Measurements from ENCODE around the gene VSIG8.
"Not testable (repeated sequence)": the region's sequence is repeated elsewhere in the genome, so short reads cannot be mapped to it uniquely, and the experiment has no call there.

Gene VSIG8, protein sequence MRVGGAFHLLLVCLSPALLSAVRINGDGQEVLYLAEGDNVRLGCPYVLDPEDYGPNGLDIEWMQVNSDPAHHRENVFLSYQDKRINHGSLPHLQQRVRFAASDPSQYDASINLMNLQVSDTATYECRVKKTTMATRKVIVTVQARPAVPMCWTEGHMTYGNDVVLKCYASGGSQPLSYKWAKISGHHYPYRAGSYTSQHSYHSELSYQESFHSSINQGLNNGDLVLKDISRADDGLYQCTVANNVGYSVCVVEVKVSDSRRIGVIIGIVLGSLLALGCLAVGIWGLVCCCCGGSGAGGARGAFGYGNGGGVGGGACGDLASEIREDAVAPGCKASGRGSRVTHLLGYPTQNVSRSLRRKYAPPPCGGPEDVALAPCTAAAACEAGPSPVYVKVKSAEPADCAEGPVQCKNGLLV

DNA sequence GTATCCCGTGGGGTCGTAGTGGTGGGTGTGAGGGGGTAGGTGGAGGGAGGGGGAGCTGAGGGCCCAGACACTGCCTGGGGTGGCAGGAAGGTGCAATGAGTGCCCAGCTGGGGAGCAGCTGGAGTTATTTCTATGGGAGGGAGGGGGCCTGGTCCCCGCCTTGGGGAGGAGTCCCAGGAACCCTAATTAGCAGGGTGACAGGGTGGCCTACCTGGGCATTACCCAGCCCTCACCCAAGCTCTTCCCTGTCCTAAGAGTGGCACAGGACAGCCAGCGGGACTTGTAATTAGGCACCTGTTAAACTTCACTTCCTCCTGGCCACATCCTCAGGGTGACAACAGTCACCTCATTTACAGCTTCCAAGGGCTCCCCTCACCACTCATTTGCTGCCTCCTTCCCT is at the start of gene VSIG8:
Gene VSIG8 (minus strand): TSS at position 101 of the 400 bp plus-strand sequence. CDS start 136 bp downstream, outside the sequence.
- no peak for DNase-seq (ENCODE audit: low read depth in 2 of 2)

DNA sequence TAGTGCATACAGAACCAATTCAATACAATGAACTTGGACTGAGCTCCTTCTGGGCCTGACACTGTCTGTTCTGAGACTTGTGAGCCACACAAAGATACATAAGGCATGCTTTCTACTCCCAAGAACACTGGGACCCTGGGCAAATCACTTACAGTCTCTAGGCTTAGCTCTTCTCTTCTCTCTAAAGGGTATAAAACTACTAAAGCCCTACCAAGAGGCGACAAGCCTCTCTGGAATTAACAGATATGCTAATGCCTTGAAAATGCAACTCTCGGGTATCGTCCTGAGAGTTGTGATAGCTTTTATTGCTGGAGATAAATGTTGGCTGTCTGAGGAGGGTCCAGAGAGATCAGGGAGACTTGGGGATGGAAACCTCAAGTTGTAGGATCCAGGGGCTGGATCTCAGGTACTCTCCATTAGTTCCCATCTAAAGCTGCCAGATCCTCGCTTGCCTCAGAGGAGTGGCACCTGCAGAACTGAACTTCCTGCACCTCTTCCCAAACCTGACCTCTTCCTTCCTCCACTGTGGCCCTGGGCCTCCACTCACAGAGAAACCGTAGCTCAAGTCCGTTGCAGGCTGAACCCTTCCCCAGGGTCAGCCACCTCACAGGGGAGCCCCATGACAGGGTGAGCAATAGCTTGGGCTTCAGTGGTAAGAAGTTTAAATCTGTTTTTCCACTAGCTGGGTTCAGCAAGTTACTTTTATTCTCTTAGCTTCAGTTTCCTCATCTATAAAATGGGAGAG is 49.0 kb upstream of the VSIG8 start:
- no peak for DNase-seq (ENCODE audit: low read depth in 2 of 2)

DNA sequence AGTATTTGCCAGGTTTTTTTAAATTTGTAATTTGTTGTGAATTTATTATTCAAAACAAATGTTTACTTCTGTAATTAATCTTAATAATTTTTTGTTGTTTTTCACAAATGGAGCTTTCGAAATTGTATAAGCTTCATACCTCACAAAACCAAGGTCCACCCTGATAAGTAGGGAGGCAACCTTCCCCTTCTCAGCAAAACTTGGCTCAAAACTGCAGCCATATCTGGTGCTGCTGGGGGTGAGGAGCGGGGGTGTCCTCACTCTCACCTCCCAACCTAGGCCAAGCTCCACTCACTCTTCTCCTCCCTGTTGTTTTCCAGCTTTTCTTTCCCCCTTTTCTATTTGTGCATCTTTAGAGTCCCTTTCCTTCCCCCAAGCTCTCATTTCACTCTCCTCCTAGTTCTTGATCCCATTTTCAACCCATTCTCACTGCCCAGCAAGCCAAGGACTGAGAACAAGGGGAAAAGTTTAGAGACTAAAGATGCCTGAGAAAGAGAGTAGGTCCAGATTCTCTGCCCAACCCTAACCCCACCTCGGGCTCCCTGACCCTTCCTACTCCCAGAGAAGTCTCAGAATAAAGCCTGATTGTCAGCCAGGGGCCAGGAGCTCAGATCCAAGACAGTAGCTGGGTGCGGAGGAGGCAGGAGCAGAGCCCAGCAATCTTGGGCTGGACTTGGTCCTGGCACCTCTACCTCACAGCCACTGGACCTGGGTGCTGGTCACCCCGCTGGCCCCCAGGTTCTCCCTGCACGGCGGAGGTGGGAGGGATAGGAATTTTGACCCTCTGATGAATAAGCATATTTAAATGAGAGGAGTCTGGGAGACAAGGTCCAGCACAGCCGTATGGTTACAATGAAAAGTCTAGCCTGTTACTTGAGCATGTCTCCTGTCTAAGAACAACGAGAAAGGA is 45.8 kb upstream of the VSIG8 start:
- DNase-seq (ENCODE audit: low read depth in 2 of 2): no peak

DNA sequence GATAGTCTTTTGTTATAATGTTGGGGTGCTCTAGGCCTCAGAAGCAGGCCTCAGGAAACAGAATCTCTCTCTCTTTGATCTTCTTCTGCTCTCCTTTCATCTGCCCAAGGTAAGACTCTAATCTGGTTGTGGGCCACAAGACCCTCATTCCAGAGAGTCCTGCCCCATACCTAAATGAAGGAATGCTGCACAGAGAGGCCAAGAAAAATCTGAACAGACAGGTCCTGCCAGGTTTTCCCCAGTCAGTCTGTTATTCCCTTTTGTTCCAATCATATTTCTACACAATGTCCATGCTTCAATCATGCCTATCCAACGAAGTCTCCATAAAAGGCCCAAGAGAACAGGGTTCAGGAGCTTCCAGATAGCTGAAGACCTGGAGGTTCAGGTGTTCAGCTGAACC is 44.5 kb upstream of the VSIG8 start:
- DNase-seq (ENCODE audit: low read depth in 2 of 2): no peak

DNA sequence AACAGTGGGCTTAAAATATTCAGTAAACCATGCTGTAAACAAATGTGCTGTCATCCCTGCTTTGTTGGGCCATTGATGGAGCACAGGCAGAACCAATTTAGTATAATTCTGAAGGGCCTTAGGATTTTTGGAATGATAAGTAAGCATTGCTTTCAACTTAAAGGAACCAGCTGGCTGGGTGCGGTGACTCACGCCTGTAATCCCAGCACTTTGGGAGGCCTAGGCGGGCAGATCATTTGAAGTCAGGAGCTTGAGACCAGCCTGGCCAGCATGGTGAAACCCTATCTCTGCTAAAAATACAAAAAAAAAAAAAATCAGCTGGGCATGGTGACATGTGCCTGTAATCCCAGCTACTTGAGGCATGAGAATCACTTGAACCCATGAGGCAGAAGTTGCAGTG is 41.6 kb upstream of the VSIG8 start:
- DNase-seq (ENCODE audit: low read depth in 2 of 2): not testable (repeated sequence)

DNA sequence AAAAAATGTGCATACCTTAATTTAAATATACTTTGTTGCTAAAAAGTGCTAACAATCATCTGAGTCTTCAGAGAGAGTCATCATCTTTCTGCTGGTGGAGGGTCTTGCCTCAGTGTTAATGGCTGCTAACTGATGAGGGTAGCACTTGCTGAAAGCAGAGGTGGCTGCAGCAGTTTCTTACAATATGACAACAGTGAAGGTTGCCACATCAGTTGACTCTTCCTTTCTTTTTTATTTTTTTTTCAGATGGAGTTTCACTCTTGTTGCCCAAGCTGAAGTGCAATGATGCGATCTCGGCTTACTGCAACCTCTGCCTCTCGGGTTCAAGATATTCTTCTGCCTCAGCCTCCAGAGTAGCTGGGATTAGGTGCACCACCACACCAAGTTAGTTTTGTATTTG is 40.1 kb upstream of the VSIG8 start:
- DNase-seq (ENCODE audit: low read depth in 2 of 2): no peak

DNA sequence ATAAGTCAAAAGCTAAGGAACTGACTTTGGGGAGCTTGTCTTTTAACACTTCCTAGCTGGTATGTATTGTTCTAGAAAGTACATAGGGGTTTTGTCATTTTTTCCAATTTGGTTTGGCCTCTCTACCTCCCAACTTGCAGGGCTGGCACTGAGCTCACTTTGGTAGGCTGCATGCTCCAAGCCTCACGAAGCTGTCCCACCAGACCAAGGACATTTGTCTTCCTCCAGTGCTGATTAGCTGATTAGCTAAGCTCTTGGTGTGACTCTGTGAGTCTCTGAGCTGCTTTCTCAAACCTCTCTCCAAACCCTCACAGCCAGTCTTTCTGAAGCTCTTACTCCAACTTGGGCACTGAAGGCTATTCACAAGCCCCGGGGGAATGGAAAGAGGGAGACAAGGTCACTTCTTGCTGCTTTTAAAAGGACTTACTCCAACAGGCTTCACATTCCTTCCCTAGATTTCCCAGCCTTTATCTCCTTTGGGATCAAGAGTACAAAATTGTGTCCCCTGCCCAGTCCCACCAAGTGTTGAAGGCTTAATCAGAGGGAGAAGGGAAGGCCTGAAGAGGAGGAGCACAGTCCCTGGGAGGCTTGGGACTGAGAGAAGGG is 38.4 kb upstream of the VSIG8 start:
- no peak for DNase-seq (ENCODE audit: low read depth in 2 of 2)

DNA sequence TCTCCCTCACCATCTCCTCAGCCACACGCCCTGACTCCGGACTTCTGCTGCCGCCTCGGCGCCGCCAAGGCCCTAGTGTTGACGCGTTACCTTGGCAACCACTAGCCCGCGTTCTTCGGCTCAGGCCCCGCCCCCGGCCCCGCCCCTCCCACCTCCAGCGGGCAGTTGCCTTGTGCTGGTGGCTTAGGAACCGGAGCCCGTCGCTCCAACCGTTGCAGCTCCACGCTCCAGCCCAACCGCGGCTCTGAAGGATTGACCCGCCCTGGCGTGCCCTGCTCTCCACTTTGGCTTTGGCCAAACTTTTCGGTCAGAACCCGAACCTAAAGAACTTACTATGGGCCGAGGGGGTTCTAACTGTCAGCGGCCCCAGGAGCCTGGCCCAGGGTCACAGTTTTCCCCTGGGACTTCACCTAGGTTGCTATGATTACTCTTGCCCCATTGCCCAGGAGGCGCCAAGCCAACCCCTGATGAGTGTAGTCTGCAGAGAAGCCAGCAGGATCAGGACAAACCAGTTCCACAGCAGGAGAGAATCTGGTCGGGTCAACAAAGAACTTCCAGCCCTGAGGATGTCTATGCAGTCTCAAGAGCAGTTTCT is 37.7 kb upstream of the VSIG8 start, which contains the start of gene CFAP45:
Gene CFAP45 (minus strand): TSS at position 80 of the 595 bp plus-strand sequence. CDS start 67 bp downstream, at position 13.
- DNase-seq (ENCODE audit: low read depth in 2 of 2): no peak

DNA sequence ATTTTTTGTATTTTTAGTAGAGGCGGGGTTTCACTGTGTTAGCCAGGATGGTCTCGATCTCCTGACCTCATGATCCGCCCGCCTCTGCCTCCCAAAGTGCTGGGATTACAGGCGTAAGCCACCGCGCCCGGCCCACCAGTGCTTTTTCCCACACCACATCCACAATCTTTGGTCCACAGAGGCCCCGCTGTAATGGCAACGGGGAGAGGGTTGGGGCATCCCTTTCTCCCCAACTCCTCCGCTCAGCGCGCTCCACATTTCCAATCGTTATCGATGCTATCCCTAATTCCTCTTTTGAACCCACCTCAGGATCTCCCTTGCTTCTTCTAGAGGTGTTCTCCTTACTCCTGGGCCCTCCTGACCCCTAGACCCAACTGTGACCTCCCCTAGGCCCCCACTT is 37.2 kb upstream of the VSIG8 start:
- DNase-seq (ENCODE audit: low read depth in 2 of 2): not testable (repeated sequence)

DNA sequence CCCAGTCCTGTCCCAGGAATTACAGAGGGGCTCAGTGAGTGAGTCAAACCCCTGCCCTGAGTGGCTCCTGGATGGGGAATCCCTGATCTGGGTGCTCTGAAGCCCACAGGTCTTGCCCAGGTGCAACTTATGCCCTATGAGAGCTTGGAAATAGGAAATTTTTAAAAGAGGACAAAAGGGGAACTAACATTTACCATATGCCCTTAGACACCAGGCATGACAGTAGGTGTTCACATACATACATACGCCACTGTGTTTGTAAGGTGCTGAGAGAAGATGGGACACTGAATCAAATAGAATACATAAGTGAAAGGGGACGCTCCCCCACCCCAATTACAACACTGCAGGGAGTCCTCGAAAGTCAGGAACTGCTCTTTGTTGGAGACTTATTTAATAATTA is 36.1 kb upstream of the VSIG8 start:
- DNase-seq (ENCODE audit: low read depth in 2 of 2): no peak

DNA sequence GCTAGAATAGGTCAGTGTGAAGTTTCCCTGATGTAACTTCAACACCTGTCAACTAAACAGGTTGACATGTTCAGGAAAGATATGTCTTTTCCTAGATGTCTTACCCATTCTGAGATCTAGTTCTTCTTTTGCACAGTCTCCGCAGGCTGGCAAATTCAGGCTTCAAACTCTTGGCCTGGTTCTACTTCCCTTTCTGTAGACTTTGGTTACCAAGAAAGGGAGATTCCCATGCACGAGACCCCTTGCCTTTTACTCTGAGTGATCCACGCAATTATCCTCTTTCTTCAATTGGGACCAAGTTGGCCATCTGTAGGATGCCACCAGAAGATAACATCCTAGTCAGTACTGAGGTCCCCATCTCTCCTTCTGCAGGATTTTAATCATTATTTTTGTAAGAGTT is 35.5 kb upstream of the VSIG8 start:
- DNase-seq (ENCODE audit: low read depth in 2 of 2): no peak

DNA sequence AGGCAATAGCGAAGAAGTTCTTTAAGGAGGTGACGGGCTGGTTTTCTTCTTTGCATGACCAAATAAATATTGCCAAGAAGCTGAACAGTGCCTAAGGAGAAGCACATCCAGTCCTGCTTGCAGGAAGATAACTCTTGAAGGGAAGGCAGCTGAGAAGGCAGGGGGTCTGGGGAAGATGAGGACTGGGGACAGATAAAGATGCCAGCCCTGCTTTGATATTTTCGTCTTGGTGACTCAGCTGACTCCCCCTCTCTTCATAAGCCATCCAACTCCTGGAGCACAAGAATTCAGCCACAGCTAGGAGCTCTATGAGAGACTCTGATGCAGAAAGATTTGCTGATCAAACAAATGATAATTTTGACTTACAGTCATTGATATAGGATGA is 34.1 kb upstream of the VSIG8 start:
- no peak for DNase-seq (ENCODE audit: low read depth in 2 of 2)

DNA sequence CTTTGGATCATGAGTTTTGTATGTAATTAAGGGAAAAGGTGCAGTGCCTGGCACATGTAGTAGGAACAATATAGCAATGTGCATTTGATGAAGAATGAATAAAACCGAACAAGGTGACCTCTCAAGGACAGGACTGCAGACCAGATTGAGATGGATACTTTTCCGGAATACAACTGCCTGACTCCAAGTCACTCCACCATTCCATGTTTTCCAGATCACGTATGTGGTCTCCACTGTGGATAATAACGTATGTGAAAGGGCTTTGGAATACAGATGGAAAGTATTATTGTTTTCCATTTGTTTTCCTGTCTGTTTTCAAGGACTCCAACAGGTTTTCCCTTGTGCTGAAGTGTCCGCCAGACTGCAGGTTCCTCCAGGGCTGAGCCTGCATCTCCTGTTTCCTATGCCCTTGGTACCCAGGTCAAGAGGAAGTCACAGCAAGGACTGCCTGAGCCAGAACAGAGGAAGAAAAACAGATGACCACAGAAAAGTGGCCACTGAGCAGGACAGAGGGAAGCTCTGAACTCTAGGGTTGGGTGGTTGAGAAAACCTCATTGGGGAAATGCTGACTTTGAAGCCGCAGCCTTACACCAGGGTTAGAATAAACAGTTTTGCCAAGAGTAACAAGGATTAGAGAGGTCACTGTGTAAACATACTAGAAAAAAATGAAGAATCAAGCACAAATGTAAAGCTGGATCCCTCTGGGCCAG is 33.5 kb upstream of the VSIG8 start:
- DNase-seq (ENCODE audit: low read depth in 2 of 2): no peak

DNA sequence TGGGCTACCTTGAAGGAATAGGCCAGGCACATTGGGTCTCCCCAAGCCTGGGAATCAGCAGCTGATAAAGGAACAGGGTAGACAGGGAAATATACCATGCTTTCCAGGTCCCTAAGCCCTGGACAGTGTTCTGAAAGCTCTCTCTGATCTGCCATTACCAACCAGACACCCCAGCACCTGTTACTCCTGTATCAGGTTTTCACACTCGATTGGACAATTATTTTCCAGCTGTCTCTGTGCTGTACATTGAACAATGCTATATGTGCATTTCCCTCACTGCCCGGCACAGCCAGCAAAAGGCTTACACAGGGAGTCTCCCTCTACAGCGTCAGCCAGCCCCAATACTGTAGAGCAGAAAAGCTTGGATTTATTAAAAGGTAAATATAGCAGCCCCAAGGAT is 32.8 kb upstream of the VSIG8 start:
- no peak for DNase-seq (ENCODE audit: low read depth in 2 of 2)

DNA sequence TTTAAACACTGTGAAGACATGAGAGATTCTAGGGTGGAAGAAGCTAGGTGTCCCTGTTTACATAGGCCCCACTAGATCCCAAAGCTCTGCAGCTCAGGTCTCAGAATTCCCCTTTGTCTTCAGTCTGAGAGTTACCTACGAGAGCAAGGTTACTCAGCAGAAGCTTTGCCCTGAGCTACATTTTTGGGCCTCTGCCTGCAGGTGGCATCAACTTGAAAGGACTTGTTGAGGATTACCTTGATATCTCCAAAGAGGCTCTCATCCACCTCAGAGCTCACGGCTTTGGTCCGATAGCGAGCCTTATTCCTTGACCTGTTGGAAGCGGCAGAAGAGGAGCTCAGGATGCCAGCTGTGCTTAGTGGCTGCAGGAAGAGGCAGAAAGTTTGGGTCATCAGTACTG is 30.5 kb upstream of the VSIG8 start:
- DNase-seq (ENCODE audit: low read depth in 2 of 2): no peak

DNA sequence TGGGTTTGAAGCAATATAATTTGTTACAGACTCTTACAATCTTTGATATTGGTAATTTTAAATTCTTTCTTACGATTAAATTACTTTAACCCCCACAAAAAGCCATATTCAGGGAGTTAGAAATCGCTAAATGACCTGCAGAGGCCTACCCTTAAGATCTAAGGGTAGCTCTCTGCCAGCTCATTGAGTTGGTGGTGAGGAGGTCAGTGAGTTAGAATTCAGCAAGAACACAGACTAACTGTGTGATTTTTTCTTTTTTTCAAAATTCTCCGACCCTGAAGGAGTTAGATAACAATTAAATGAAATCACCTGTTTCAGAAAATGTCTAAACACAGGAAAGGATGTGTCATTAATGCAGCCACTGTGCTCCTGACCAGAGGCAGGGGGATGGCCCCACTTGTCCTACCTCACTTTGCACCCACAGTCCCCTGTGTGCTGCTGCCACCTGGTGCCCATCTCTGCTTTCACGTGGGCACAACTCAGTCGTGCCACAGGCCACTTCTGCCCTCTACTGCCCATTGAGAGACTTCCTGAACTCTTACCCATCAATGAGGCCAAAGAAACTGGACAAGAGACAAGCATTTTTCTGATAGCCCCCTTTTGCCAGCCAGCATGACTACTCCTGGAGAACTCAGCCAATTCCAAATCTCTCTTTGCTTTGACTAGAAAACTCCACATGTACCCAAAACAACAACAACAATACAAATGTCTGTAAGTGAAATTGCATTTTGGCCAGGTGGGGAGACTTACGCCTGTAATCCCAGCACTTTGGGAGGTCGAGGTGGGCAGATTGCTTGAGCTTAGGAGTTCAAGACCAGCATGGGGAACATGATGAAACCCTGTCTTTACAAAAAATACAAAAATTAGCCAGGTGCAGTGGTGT is 29.1 kb upstream of the VSIG8 start:
- peak; percentile 51 to 72 for DNase-seq (ENCODE audit: low read depth in 2 of 2)

DNA sequence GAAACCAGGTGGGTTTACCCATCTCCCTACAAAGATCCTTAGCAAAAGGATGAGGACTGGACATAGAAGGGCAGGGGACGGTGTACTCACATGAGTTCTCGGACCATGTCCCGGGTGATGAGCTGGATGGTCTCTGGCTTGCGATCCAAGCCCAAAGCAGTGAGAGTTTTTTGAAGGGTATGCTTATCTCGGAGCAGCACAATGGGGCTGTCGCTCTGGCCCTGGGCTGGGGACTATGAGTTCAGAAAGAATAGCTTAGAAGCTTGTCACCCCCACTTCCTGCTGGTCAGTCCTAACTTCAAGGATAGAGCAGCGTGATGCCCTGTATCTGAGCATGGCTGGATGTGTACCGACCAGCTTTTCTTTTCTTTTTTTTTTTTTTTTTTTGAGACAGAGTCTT is 27.9 kb upstream of the VSIG8 start:
- DNase-seq (ENCODE audit: low read depth in 2 of 2): no peak

DNA sequence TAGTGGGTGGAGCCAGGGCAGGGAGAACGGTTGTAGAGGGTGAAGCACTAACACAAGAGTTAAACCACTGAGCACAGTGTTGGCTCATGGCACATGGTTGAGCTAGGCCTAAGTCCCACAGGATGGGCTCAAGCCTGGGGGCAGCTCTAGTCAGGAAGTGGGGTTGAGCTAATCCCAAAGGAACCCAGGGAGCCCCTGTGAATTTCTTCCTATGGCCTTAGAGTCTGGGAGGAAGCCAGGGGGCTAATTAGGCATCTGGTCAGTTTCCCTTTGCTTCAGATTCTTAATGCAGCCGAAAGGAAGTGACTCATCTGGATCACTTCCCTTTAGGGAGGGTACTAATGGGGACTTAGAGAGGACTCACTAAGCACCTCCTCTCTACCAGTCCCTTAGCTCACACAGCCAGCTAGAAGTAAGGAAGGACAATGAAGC is 27.4 kb upstream of the VSIG8 start:
- no peak for DNase-seq (ENCODE audit: low read depth in 2 of 2)

DNA sequence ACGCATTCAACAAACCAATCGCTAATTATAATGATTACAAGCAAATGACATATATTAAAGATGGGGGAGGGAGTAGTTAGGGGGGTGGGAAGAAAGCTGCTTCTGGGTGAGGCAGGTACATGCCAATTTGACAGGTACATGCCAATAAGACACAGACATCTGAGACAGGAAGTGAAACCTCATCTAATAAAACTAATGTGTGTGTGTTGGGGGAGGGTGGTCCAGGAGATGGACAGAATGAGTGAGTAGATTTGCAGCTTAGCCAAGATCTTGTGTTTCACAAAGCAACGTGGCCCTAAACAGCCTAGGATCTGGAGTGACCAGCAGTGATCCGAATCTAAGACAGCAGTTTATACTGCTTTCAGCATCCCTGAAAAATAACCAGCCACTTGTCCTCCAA is 26.7 kb upstream of the VSIG8 start:
- DNase-seq (ENCODE audit: low read depth in 2 of 2): no peak

DNA sequence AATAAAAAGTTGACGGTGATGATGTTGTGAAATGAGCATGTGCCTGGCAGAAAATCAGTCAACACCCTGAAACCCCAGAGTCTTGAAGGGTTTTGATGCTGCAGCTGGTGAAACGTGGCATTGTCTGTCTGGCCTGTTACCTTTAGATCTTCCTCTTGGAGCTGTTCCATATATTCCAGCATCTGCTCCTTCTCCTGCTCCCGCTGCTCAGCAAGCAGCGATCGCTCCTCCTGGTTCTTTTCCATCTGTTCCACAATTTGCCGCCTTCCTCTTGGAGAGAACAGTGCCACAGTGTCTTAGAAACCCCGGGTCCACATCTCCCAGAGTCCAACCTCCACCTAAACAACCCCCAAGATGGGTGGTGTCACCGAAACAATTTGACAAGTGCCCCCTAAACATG is 21.8 kb upstream of the VSIG8 start:
- DNase-seq (ENCODE audit: low read depth in 2 of 2): no peak

Data from stimulated activated CD4-positive, alpha-beta T cell treated with anti-CD3 and anti-CD28 coated beads, Interleukin-15, amount 100 ng/mL, for 48 hours (primary cell).